Testis (tissue), 3 donors: Measurements from ENCODE around the gene GPR21. TPM values are rescaled to one million over a fixed set of nuclear protein-coding genes. Genes with fewer than 3 reads are reported as not detected.

ENCODE experiments used
- DNase-seq: peaks from one replicate; pipeline ENCODE4 v3.0.0-alpha.2; 2019
- H3K27ac ChIP-seq, 2 donors: fragments of 200-600 bp; sonication (generic); one replicate each; pipeline ENCODE4 v1.5.1; 2019
- H3K27me3 ChIP-seq: fragments of 200-600 bp; sonication (generic); one replicate; pipeline ENCODE4 v1.5.1; 2019
- H3K36me3 ChIP-seq: fragments of 200-600 bp; sonication (generic); one replicate; pipeline ENCODE4 v1.5.1; 2017; ENCODE audit warnings: low read depth; ENCODE audit errors: missing control alignments
- H3K4me1 ChIP-seq: fragments of 200-600 bp; sonication (generic); one replicate; pipeline ENCODE4 v1.5.1; 2019
- H3K4me3 ChIP-seq, 2 donors: fragments of 200-600 bp; sonication (generic); one replicate each; pipeline ENCODE4 v1.5.1; 2017 to 2019
- H3K9me3 ChIP-seq: fragments of 200-600 bp; sonication (generic); one replicate; pipeline ENCODE4 v1.5.1; 2017
- POLR2A ChIP-seq: fragments of 450-650 bp; IDR thresholded peaks from one replicate; pipeline ENCODE4 v1.6.1; 2017; ENCODE audit warnings: antibody characterized with exemption, mild to moderate bottlenecking, moderate library complexity
- WGBS, 2 donors: methylation state at CpG; one replicate each; pipeline ENCODE4 v1.1.5; 2018; 5-methylcytosine and 5-hydroxymethylcytosine counted together
- intact Hi-C: fragments of 100-400 bp; cut with DNase I; formaldehyde crosslinking; loops from one replicate; pipeline ENCODE4 v1.15.1; 2023; ENCODE audit warnings: low total_unique reads
- polyA plus RNA-seq: library from polyadenylated mRNA; stranded (reverse); fragments of 350-450 nt; fragmentation: Illumina TruSeq; extraction: RNeasy Lipid Tissue Mini Kit (QIAGEN cat#74804); gene quantifications from one replicate; pipeline ENCODE4 v1.2.3, GENCODE V29; 2014; ENCODE audit warnings: low read depth, low replicate concordance; ENCODE audit not compliant: insufficient read depth
- total RNA-seq, 2 donors: library from RNA; depleted of rRNA; stranded (reverse); fragments of >200 nt; gene quantifications; one replicate each; pipeline ENCODE4 v1.2.3, GENCODE V29; 2016
- TF ChIP-seq, protein P1 (sequence below), 3 experiments: fragments of 450-650 bp in 2 of 3; fragments of 200-600 bp in 1 of 3; sonication (generic) in 1 of 3; IDR thresholded peaks; one replicate each; pipeline ENCODE4 v1.5.1; 2016 to 2019; ENCODE audit warnings: antibody characterized with exemption in 3 of 3, mild to moderate bottlenecking in 2 of 3, moderate library complexity in 1 of 3

Gene GPR21
- total and polyA plus RNA-seq, 3 donors from 2014 or later, result 3.5 to 6.7 TPM; not detected in 1

DNA sequence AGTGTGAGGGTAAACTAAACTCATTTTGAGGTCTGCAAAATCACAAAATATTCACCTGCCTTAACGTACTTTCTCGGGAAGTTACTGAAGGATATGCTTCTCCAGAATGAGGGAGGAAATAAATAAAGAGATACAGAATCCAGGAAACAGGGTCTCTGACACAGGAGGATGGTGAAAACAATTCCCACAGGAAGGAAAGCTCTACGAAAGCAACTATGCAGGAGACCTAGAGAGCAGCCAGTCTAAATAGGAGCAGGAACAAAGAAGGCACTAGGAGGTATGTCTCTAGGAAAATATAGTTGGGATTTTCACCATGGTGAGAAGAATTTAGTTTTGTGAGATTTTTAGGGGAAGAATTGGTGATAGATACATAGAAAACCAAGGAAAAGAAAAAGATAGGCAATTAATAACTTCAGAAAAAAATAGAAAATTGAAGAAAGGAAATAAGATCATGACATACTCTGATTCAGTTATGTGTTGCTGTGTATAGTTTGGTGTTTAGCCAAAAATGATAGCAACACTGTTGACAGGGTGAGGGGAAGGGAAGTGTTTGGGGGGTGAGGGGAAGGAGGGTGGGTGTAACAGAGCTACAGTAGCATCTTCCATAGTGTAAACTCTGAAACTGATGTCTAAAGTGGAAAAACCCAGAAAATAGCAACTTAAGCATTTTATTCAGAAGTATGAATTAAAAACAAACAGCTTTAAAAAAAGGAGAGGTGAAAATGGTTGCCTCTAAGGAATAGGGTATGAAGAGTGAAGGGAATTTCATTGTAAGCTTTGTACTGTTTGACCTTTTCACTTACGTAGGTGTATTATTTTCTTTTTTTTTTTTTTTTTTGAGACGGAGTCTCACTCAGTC is 9.8 kb downstream of the GPR21 start:
- Histone ChIP-seq H3K27me3 (no peaks in the 10 kb centered on the region), H3K9me3 (no peaks in the 10 kb centered on the region), H3K27ac (peak overlapping the region in 1 of 2 donors; percentile 28), H3K36me3 (no peaks in the 10 kb centered on the region), H3K4me3 (no peak overlapping the region), H3K4me1 (no peaks in the 10 kb centered on the region)
- TF ChIP-seq POLR2A, result no peak
- TF ChIP-seq, protein P1, sequence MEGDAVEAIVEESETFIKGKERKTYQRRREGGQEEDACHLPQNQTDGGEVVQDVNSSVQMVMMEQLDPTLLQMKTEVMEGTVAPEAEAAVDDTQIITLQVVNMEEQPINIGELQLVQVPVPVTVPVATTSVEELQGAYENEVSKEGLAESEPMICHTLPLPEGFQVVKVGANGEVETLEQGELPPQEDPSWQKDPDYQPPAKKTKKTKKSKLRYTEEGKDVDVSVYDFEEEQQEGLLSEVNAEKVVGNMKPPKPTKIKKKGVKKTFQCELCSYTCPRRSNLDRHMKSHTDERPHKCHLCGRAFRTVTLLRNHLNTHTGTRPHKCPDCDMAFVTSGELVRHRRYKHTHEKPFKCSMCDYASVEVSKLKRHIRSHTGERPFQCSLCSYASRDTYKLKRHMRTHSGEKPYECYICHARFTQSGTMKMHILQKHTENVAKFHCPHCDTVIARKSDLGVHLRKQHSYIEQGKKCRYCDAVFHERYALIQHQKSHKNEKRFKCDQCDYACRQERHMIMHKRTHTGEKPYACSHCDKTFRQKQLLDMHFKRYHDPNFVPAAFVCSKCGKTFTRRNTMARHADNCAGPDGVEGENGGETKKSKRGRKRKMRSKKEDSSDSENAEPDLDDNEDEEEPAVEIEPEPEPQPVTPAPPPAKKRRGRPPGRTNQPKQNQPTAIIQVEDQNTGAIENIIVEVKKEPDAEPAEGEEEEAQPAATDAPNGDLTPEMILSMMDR (IDR thresholded peaks at IDR 0.05), result no peak
- WGBS, 2 donors, result 91% methylated on average over 5 of the region's 5 CpGs
- intact Hi-C loops, result no loop called here
- DNase-seq, result no peak

DNA sequence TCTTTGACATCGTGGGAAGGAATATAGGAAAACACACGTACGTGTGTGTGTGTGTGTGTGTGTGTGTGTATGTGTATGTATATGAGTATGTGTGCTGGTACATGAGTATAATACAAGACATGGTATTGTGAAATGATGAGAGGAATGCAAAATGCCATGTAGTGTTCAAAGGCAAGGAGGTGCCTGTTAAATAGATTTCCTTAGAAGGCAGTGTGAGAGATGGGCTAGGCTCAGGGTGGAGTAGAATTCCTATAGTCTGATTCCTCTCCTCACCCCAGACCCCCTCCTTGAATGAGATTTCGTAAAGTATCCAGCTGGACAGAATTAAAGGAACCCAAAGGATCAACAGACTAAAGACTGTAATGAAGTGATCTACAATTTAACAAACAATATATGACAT is 11.1 kb downstream of the GPR21 start:
- Histone ChIP-seq H3K4me3 (no peak overlapping the region), H3K27me3 (no peaks in the 10 kb centered on the region), H3K4me1 (peaks cover 10% of the 10 kb centered on the region), H3K36me3 (no peaks in the 10 kb centered on the region), H3K27ac (no peak overlapping the region), H3K9me3 (no peaks in the 10 kb centered on the region)
- no peak for TF ChIP-seq POLR2A
- TF ChIP-seq, protein P1 (IDR thresholded peaks at IDR 0.05), result no peak
- intact Hi-C loops, result no loop called here
- 88 to 90% methylated on average over 4 of the region's 4 CpGs for WGBS, 2 donors
- no peak for DNase-seq

DNA sequence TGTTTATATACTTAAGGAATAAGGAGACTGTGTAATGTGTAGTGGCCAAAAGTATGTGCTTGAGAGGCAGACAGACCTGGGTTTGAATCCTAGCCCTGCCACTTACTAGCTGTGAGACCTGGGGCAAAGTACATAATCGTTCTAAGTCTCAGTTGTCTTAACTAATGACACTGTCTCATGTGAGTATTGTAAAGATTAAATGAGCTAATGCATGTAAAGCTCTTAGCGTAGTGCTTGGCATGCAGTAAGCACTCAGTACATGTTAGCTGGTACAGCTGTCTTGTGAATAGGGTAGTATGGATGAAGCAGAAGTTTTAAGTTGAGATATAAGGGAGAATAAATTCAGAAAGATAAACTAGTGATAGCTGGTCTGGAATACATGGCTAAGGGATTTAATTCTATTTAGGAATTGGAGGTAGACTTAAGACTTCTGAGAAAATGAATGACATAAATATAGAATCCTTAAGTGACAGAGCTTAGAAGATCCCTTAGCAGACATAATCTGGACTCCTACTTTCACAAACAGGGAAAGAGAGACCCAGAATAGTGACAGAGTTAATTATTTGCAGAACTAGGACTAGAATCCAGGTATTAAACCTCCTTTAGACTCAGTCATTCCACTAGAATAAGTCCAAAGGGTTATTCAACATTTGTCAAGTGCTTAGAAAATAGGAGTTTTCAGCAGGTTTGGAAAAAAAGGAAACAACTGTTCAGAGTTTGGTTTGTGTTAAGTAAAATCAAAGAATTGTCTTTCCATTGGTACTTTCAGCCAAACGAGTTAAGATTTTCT is 13.1 kb downstream of the GPR21 start:
- H3K4me1 ChIP-seq, result peaks cover 22% of the 10 kb centered on the region
- H3K9me3 ChIP-seq, result no peaks in the 10 kb centered on the region
- WGBS, 2 donors, result 69 to 77% methylated on average over 3 of the region's 3 CpGs
- H3K4me3 ChIP-seq, result no peak overlapping the region
- TF ChIP-seq, protein P1 (IDR thresholded peaks at IDR 0.05), result no peak
- TF ChIP-seq POLR2A, result no peak
- no peaks in the 10 kb centered on the region for H3K36me3 ChIP-seq
- no peaks in the 10 kb centered on the region for H3K27me3 ChIP-seq
- H3K27ac ChIP-seq, result no peak overlapping the region
- no peak for DNase-seq
- intact Hi-C loops, result no loop called here

DNA sequence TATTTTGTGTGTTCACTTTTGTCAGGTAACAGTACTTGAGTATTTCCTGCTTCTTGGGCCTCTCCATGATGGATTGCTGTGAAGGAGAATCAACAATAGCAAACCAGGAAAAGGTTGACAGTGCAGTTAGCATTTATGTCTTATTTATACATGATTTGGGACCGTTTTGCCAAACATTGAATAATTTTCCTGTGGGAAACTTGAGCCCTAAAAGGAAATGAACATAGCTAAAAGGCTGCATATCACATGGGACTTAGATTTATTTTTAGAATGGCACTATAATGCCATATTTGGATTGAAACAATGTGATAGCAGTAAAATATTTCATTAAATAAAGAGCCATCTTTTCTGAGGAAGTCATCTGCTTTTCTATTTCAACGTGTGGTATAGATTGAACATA is 15.3 kb downstream of the GPR21 start:
- Histone ChIP-seq H3K9me3 (no peaks in the 10 kb centered on the region), H3K4me1 (peaks cover 22% of the 10 kb centered on the region), H3K36me3 (no peaks in the 10 kb centered on the region), H3K27me3 (no peaks in the 10 kb centered on the region), H3K4me3 (no peak overlapping the region), H3K27ac (peak overlapping the region in 1 of 2 donors; percentile 27)
- no peak for DNase-seq
- WGBS, 2 donors, result 47 to 50% methylated on average over 2 of the region's 2 CpGs
- TF ChIP-seq, protein P1 (IDR thresholded peaks at IDR 0.05), result no peak
- TF ChIP-seq POLR2A, result no peak
- intact Hi-C loops, result no loop called here
